CD1c-positive myeloid dendritic cell (primary cell): ENCODE results near the gene LCP1.
"Not testable (repeated sequence)": the region's sequence is repeated elsewhere in the genome, so short reads cannot be mapped to it uniquely, and the experiment has no call there.

Source experiments
- DNase-seq: peaks from one replicate; pipeline ENCODE4 v3.0.0-alpha.2; 2016; ENCODE audit errors: extremely low spot score

The LCP1 gene

DNA sequence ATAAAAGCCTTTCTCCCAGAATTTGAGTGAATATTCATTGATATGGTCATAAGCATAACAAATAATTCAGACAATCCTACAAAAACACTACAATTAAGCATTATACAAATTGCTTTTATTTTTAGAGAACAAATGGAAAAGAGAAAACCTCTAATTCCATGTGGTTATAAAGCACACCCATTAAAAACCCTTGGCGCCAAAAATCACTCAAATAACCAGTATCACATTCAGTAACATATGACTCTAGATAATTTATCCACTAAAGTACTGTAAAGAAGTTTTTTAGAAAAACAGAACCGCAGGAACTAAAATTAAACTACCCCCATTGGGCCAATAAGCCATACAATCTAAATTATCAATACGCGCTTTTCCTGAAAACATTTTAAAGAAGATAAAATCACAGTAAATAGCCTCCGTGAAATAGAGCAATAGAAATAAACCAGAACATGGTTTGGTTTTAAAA lies 569 bp downstream of the LCP1 start:
- DNase-seq: no peak

DNA sequence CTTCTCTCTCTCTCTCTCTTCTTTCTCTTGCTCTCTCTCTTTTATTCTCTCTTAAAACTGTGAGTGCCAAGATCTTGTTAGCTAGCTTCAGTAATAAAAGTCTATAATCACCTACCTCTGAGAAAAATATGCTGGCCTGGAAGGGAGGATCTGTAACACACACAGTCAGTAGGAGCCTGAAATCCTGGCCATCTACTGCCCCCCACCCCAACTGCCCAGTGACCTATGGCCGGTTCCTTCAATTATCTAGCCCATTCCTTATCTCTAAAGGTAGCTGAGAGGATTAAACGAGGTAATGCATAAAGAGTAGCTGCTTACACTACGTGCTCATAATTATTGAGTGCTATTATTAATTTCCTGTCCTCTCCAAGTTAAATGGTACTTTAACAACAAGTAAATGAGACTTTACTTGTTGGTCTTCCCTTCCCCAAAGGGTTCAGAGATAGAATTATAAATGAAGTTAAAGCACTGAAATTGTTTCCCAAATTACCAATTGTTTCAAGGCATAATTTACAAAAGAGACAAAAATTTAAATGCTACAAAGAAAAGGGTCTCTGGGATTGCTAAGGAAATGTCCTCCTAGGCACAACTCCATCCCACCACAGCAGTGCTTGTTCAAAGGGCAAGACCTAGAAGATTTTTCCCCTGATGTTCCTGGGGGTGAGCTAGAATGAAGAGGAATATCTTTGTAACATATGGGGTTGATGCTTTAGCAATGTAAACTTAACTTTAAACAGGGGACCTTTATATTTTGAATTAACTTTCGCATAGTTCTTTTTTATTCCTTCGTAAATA lies 1.8 kb downstream of the LCP1 start:
- DNase-seq: no peak

DNA sequence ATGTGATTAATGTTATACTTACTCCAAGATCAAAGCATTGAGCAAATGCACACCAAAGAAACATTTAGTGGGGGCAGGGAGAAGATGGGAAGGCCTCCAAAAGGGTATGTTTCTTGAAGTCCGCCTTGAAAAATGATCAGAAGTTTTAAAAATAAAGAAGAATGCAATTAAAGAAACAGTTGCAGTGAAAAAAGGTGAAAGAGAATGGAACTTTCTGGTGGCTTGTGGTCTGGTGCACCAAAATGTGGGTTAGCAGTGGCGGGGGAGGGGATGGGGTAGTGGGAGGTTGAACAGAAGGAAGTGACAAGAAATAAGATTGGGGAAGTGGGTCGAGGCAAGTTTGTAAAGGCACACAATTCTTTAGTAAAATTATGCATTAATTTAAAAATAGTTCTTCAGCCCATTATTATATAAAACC lies 2.5 kb downstream of the LCP1 start:
- peak; percentile 80 for DNase-seq

GRCh38 chr13:46178821-46179220 lies 3.2 kb downstream of the LCP1 start:
- DNase-seq: no peak

DNA sequence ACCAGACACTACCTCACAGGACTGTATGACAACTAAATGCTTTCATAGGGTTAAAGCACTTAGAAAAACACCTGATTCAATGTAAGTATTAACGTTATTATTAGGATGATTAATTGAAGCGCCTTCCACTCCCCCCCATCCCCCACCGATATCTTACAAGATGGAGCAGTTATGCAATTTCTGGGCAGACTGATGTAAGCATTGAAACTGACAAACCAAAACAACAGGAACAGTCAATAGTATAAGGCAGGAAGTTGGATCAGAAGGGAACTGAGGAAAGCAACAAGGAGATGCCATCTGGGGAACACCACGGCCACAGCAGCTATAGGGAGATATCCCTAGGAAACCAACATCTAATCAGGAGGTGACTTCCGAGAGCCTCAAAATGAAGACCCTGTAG lies 3.8 kb downstream of the LCP1 start:
- DNase-seq: peak; percentile 74

- peak; percentile 85 for DNase-seq
Measured at GRCh38 chr13:46176756-46177155, 5.2 kb downstream of the LCP1 start.

- peak; percentile 85 for DNase-seq
Measured at GRCh38 chr13:46173656-46174055, 8.3 kb downstream of the LCP1 start.

DNA sequence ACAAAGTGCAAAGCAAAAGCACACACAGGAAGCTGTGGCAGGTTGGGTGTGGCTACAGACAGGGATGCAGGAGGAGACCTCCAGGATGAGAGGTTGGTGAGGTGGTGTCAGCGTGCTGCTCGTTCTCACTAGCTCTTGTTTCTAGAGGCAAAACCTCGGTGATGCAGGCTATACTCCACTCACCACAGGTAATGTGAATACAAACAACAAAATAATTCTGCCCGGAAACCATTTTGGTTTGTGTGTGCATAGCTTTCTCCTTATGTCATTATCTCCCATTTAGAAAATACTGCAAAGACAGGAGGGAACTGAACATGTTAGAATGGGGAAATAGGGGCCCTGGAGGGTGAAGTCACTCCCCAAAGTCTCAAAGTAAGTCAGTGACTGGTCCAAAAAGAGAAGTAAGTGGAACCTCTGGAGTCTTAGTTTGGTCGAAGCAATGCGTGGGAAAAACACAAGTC lies 9.4 kb downstream of the LCP1 start:
- DNase-seq: peak; percentile 91

DNA sequence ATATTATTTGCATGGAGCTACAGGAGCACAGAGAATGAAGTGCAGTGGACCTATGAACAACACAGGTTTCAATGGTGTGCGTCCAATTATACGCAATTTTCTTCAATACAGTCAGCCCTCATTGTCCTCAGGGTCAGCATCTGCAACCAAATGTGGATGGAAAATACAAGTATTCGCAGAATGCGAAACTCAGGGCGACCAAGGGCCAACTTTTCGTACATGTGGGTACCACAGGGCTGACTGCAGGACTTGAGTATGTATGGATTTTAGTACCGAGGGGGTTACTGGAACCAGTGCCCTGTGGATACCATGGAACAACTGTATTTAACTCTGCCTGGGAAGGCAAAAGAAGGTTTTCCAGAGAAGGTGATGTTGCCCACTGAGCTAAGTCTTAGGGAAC lies 10.2 kb downstream of the LCP1 start:
- no peak for DNase-seq

GRCh38 chr13:46171217-46171616 lies 10.8 kb downstream of the LCP1 start:
- DNase-seq: peak; percentile 83

DNA sequence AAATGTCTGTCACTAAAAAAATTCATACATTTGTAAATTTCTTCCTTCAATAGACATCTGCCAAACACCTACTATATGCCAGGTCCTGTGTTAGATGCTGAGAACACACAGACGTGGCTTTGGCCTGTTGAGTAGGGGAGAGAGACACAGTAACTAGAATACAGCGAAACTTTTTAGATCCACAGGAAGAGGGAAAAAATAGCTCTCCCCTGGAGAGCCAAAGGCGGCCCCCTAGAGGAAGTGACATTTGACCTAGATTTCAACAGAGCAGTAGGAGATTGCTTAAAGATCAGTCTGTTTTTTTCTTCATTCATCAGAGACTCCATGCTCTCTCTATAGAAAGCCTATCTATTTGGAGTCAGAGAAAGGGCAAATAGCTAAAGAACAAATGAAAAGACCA lies 11.3 kb downstream of the LCP1 start:
- peak; percentile 60 for DNase-seq

- no peak for DNase-seq
Measured at GRCh38 chr13:46170268-46170667, 11.7 kb downstream of the LCP1 start.

DNA sequence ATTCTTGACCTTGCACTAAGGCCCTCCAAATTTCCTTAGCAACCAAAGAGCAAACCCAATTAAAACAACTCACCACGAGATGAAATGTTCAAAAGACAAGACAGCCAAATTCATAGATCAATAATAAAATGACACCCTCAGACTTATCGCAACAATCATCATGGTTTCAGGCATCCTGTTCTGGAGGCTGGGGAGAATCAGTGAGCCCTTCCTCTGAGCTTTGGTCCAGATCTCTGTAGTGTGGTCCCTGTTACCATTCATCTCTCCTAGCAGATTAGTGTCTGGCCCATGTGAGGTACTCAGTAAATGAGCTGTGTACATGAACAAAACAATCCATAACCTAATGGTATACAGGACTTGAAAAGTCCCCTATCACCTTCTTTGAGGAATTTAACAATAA lies 12.2 kb downstream of the LCP1 start:
- no peak for DNase-seq

- DNase-seq: peak; percentile 72
Measured at GRCh38 chr13:46168783-46169182, 13.2 kb downstream of the LCP1 start.

DNA sequence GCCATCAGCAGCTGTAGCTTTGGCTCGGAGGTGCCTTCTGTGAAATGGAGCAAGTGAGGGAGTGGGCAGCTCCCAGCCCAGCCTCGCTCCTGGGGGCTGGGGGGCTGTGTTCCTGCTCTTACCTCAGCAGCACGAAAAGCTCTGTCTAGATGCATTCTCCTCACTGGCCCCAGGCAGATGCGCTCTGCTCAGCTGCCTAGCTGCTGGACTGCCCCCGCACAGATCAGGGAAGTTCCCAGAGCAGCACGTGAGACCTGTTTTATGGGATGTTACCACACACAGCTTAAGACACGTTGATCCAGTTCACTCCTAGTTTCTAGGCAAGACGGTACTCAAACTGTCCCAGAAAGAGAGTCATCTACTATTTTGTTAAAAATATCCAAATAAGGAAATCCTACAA lies 13.6 kb downstream of the LCP1 start:
- DNase-seq: peak; percentile 94

- no peak for DNase-seq
Measured at GRCh38 chr13:46166947-46167610, 14.9 kb downstream of the LCP1 start.

DNA sequence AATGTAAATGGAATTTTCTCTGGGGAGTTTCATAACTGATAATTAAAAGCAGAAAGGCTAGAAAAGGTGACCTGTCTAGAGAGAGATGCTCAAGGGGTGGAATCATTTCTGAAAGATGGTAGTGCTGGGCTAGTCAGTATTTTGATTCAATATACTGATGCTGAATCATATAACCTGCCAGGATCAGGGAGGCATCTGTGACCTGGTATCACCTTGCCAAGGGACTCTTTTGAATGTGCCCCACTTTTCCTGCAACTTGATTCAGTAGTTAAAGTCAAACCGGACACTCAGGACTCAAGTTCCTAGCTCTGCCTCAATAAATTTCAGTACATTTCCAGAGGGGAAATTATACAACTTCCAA lies 15.8 kb downstream of the LCP1 start:
- no peak for DNase-seq

GRCh38 chr13:46165485-46166223 lies 16.3 kb downstream of the LCP1 start:
- DNase-seq: peak; percentile 50

GRCh38 chr13:46164661-46165060 lies 17.3 kb downstream of the LCP1 start:
- DNase-seq: no peak

GRCh38 chr13:46162741-46163140 lies 19.2 kb downstream of the LCP1 start:
- not testable (repeated sequence) for DNase-seq

- DNase-seq: peak; percentile 84
Measured at GRCh38 chr13:46160471-46161066, 21.4 kb downstream of the LCP1 start.

GRCh38 chr13:46160065-46160464 lies 21.9 kb downstream of the LCP1 start:
- DNase-seq: no peak
